ENCODE data around the gene MROH2A.

MROH2A gene

GRCh38 chr2:233831861-233832260, 53.7 kb downstream of the MROH2A start:
- no peak overlapping the region for H3K4me3 ChIP-seq (ENCODE audit: low read length)
- no peak for TF ChIP-seq CTCF (IDR thresholded peaks at IDR 0.05; ENCODE audit: insufficient read depth, low read depth, low read length, missing control alignments)
- no peak for DNase-seq (ENCODE audit: low read depth)

GRCh38 chr2:233832414-233832813, 54.3 kb downstream of the MROH2A start:
- no peak for DNase-seq (ENCODE audit: low read depth)

GRCh38 chr2:233832869-233833311, 54.8 kb downstream of the MROH2A start:
- H3K4me3 ChIP-seq (ENCODE audit: low read length), result no peak overlapping the region
- peak; percentile 69 for TF ChIP-seq CTCF (IDR thresholded peaks at IDR 0.05; ENCODE audit: insufficient read depth, low read depth, low read length, missing control alignments)
- DNase-seq (ENCODE audit: low read depth), result peak; percentile 77

More at GRCh38 chr2:233832414-233832813, 54.3 kb downstream of the MROH2A start:
- TF ChIP-seq CTCF (IDR thresholded peaks at IDR 0.05; ENCODE audit: insufficient read depth, low read depth, low read length, missing control alignments), result no peak
- no peak overlapping the region for H3K4me3 ChIP-seq (ENCODE audit: low read length)

- no peak for TF ChIP-seq CTCF (IDR thresholded peaks at IDR 0.05; ENCODE audit: insufficient read depth, low read depth, low read length, missing control alignments)
- DNase-seq (ENCODE audit: low read depth), result no peak
- H3K4me3 ChIP-seq (ENCODE audit: low read length), result no peak overlapping the region
Observed at GRCh38 chr2:233833345-233833744, 55.2 kb downstream of the MROH2A start.

- no peak for DNase-seq (ENCODE audit: low read depth)
- TF ChIP-seq CTCF (IDR thresholded peaks at IDR 0.05; ENCODE audit: insufficient read depth, low read depth, low read length, missing control alignments), result no peak
- no peak overlapping the region for H3K4me3 ChIP-seq (ENCODE audit: low read length)
Observed at GRCh38 chr2:233835230-233836186, 57.4 kb downstream of the MROH2A start.

- TF ChIP-seq CTCF (IDR thresholded peaks at IDR 0.05; ENCODE audit: insufficient read depth, low read depth, low read length, missing control alignments), result no peak
Observed at GRCh38 chr2:233836359-233836758, 58.2 kb downstream of the MROH2A start.

More at GRCh38 chr2:233836359-233836758, 58.2 kb downstream of the MROH2A start:
- no peak for DNase-seq (ENCODE audit: low read depth)
- no peak overlapping the region for H3K4me3 ChIP-seq (ENCODE audit: low read length)
